COLO829 (cell line): ENCODE measurements around the gene EXOC6B.
A peak's percentile ranks its signal among the peaks of the same experiment; 100 is the strongest.
"Not testable (repeated sequence)": the region's sequence is repeated elsewhere in the genome, so short reads cannot be mapped to it uniquely, and the experiment has no call there.

ENCODE experiments used
- DNase-seq: peaks from one replicate; pipeline ENCODE4 v3.0.0; 2012; ENCODE audit warnings: low spot score

EXOC6B gene

GRCh38 chr2:72544554-72544953, 281.3 kb downstream of the EXOC6B start:
- no peak for DNase-seq

- DNase-seq = no peak
Observed at GRCh38 chr2:72543497-72544216, 282.2 kb downstream of the EXOC6B start.

- peak; percentile 69 for DNase-seq
Observed at GRCh38 chr2:72539071-72539552, 286.7 kb downstream of the EXOC6B start.

- no peak for DNase-seq
Observed at GRCh38 chr2:72538486-72538885, 287.3 kb downstream of the EXOC6B start.

GRCh38 chr2:72535586-72535985, 290.2 kb downstream of the EXOC6B start:
- not testable (repeated sequence) for DNase-seq

GRCh38 chr2:72533765-72534164, 292.1 kb downstream of the EXOC6B start:
- DNase-seq = peak; percentile 36

- DNase-seq = no peak
Observed at GRCh38 chr2:72527424-72527823, 298.4 kb downstream of the EXOC6B start.

- no peak for DNase-seq
Observed at GRCh38 chr2:72526623-72527022, 299.2 kb downstream of the EXOC6B start.

GRCh38 chr2:72524071-72524470, 301.8 kb downstream of the EXOC6B start:
- no peak for DNase-seq

GRCh38 chr2:72515696-72516095, 310.1 kb downstream of the EXOC6B start:
- no peak for DNase-seq

GRCh38 chr2:72513011-72513410, 312.8 kb downstream of the EXOC6B start:
- DNase-seq = no peak

GRCh38 chr2:72512376-72512775, 313.5 kb downstream of the EXOC6B start:
- no peak for DNase-seq

GRCh38 chr2:72511906-72512305, 313.9 kb downstream of the EXOC6B start:
- DNase-seq = no peak

GRCh38 chr2:72497763-72498162, 328.1 kb downstream of the EXOC6B start:
- DNase-seq = no peak

GRCh38 chr2:72496479-72496878, 329.4 kb downstream of the EXOC6B start:
- no peak for DNase-seq

- DNase-seq = no peak
Observed at GRCh38 chr2:72494392-72494791, 331.4 kb downstream of the EXOC6B start.

- DNase-seq = not testable (repeated sequence)
Observed at GRCh38 chr2:72484622-72485021, 341.2 kb downstream of the EXOC6B start.

GRCh38 chr2:72483346-72483745, 342.5 kb downstream of the EXOC6B start:
- no peak for DNase-seq

- no peak for DNase-seq
Observed at GRCh38 chr2:72475246-72475645, 350.6 kb downstream of the EXOC6B start.

- DNase-seq = peak; percentile 13
Observed at GRCh38 chr2:72457801-72458516, 367.9 kb downstream of the EXOC6B start.

GRCh38 chr2:72454189-72454588, 371.6 kb downstream of the EXOC6B start:
- DNase-seq = no peak

GRCh38 chr2:72442270-72442669, 383.6 kb downstream of the EXOC6B start:
- DNase-seq = no peak

GRCh38 chr2:72439892-72440291, 385.9 kb downstream of the EXOC6B start:
- DNase-seq = no peak
